Measurements from ENCODE around the gene VPS11.

The VPS11 gene

GRCh38 chr11:119118946-119119345 lies 51.3 kb downstream of the VPS11 start:
- H3K4me1 Mint-ChIP-seq = peaks cover 59% of the 10 kb centered on the region
- H3K27me3 Mint-ChIP-seq = no peaks in the 10 kb centered on the region
- no peak overlapping the region for H3K4me3 Mint-ChIP-seq
- H3K27ac Mint-ChIP-seq = no peak overlapping the region
- peaks cover 42% of the 10 kb centered on the region for H3K36me3 Mint-ChIP-seq
- no peak for DNase-seq
- no peaks in the 10 kb centered on the region for H3K9me3 Mint-ChIP-seq
- CTCF ChIA-PET = interaction anchor here (1.2 to 1.4 kb wide), 2 partner anchors 12 to 19 kb away, joined by 3 to 4 read pairs; partner anchors contain the start of gene C2CD2L

- no peak for DNase-seq
These were observed 53.0 kb downstream of the VPS11 start for GRCh38 chr11:119120639-119121007.

GRCh38 chr11:119121008-119121810 lies 53.6 kb downstream of the VPS11 start, which contains the start of gene HINFP:
Gene HINFP, plus strand, starts transcription at chr11:119121580. Its CDS starts 5,365 bp downstream, at chr11:119126945.
- peaks cover 42% of the 10 kb centered on the region for H3K4me1 Mint-ChIP-seq
- H3K27me3 Mint-ChIP-seq = no peaks in the 10 kb centered on the region
- CTCF ChIA-PET = interaction anchor here (0.7 to 1.6 kb wide), 7 partner anchors 12 to 161 kb away, joined by 3 to 6 read pairs (median 3); partner anchors contain the start of genes C2CD2L and VPS11
- H3K36me3 Mint-ChIP-seq = peaks cover 32% of the 10 kb centered on the region
- DNase-seq = peak; percentile 100
- H3K27ac Mint-ChIP-seq = peak within 1 kb of the TSS; percentile 64
- H3K9me3 Mint-ChIP-seq = no peaks in the 10 kb centered on the region
- H3K4me3 Mint-ChIP-seq = peak within 1 kb of the TSS; percentile 87

More at GRCh38 chr11:119120639-119121007, 53.0 kb downstream of the VPS11 start:
- CTCF ChIA-PET = interaction anchor here (0.6 to 1.6 kb wide), 4 partner anchors 12 to 54 kb away, joined by 3 to 6 read pairs (median 4); a partner anchor contains a TSS
- peak overlapping the region; percentile 87 for H3K4me3 Mint-ChIP-seq
- H3K36me3 Mint-ChIP-seq = peaks cover 38% of the 10 kb centered on the region
- H3K27ac Mint-ChIP-seq = peak overlapping the region; percentile 64
- H3K27me3 Mint-ChIP-seq = no peaks in the 10 kb centered on the region
- H3K9me3 Mint-ChIP-seq = no peaks in the 10 kb centered on the region
- peaks cover 48% of the 10 kb centered on the region for H3K4me1 Mint-ChIP-seq

GRCh38 chr11:119121811-119122124 lies 54.1 kb downstream of the VPS11 start:
- CTCF ChIA-PET = interaction anchor here (0.7 to 1.4 kb wide), 6 partner anchors 12 to 160 kb away, joined by 3 to 4 read pairs (median 3); partner anchors contain the start of genes C2CD2L and VPS11
- peaks cover 42% of the 10 kb centered on the region for H3K4me1 Mint-ChIP-seq

GRCh38 chr11:119125821-119126220 lies 58.2 kb downstream of the VPS11 start:
- CTCF ChIA-PET = interaction anchor here (1.5 kb wide), 1 partner anchor 9 kb away, joined by 4 read pairs; no protein-coding TSS in a partner anchor
- Mint-ChIP-seq H3K9me3 (no peaks in the 10 kb centered on the region), H3K4me3 (no peak overlapping the region), H3K27ac (no peak overlapping the region), H3K4me1 (peaks cover 33% of the 10 kb centered on the region), H3K27me3 (no peaks in the 10 kb centered on the region), H3K36me3 (peaks cover 32% of the 10 kb centered on the region)
- no peak for DNase-seq

More at GRCh38 chr11:119121811-119122124, 54.1 kb downstream of the VPS11 start:
- Mint-ChIP-seq H3K9me3 (no peaks in the 10 kb centered on the region), H3K27me3 (no peaks in the 10 kb centered on the region), H3K36me3 (peaks cover 31% of the 10 kb centered on the region), H3K27ac (peak overlapping the region; percentile 64), H3K4me3 (peak overlapping the region; percentile 87)
- DNase-seq = no peak

- H3K9me3 Mint-ChIP-seq = no peaks in the 10 kb centered on the region
- peaks cover 39% of the 10 kb centered on the region for H3K36me3 Mint-ChIP-seq
- no peaks in the 10 kb centered on the region for H3K27me3 Mint-ChIP-seq
- DNase-seq = no peak
- H3K4me3 Mint-ChIP-seq = no peak overlapping the region
- H3K4me1 Mint-ChIP-seq = peaks cover 30% of the 10 kb centered on the region
- CTCF ChIA-PET = interaction anchor here (1.1 to 1.4 kb wide), 2 partner anchors 18 to 21 kb away, joined by 3 read pairs; no protein-coding TSS in a partner anchor
- no peak overlapping the region for H3K27ac Mint-ChIP-seq
These were observed 59.2 kb downstream of the VPS11 start for GRCh38 chr11:119126675-119127268.

- H3K27ac Mint-ChIP-seq = no peak overlapping the region
- CTCF ChIA-PET = interaction anchor here (0.8 kb wide), 1 partner anchor 38 kb away, joined by 3 read pairs; no protein-coding TSS in a partner anchor
These were observed 63.0 kb downstream of the VPS11 start for GRCh38 chr11:119130662-119131061.

More at GRCh38 chr11:119130662-119131061, 63.0 kb downstream of the VPS11 start:
- H3K9me3 Mint-ChIP-seq = no peaks in the 10 kb centered on the region
- H3K4me3 Mint-ChIP-seq = no peak overlapping the region
- peaks cover 12% of the 10 kb centered on the region for H3K4me1 Mint-ChIP-seq
- no peaks in the 10 kb centered on the region for H3K27me3 Mint-ChIP-seq
- peaks cover 42% of the 10 kb centered on the region for H3K36me3 Mint-ChIP-seq
- no peak for DNase-seq

All from activated naive CD4-positive, alpha-beta T cell treated with anti-CD3 and anti-CD28 coated beads, Interleukin-2, amount 10 ng/mL, durations not matched to agents 7 days and 5 days (primary cell).